GM19025 (cell line): Measurements from ENCODE around the gene ISLR.
"Not testable (repeated sequence)": the region's sequence is repeated elsewhere in the genome, so short reads cannot be mapped to it uniquely, and the experiment has no call there.

Experiments
- ATAC-seq: cut with Tn5 transposase; IDR thresholded peaks from one replicate; pipeline ENCODE4 v1.9.1; 2021; ENCODE audit warnings: mild to moderate bottlenecking, low read depth, moderate library complexity; ENCODE audit not compliant: unreplicated experiment

Gene ISLR

DNA sequence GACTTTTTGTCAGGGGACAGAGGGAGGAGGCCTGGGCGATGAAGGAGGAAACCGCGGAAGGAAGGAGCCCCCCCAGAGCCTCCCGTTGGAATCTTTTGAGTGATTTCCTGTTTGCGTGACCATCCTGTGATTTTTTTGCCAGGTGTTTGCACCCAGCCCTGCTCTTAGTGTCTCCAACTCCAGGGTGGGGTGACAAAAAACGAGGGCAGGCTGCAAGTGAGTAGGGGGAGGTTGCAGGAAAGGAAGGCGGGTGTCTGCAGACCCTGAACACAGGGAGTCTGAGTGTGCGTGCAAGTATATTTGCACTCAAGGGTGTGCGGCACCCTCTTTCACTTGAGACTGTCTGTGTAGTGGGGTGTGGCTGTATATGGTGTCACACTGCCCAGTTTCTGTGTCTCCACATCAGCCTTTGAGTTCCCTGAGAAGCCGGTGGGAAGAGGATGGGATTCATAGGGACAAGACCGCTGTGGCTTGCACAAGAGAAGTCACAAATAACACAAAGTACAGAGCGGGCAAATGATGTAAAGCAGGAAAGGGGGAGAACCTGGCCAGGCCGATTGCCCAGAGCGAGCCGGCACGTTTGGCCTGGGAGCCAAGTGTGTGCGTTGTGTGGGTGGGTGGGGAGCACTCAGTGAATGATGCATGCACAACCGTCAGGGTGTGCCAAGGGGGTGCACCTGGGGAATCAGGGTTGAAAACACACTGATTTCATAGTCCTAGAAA lies 36.5 kb upstream of the ISLR start:
- no peak for ATAC-seq

DNA sequence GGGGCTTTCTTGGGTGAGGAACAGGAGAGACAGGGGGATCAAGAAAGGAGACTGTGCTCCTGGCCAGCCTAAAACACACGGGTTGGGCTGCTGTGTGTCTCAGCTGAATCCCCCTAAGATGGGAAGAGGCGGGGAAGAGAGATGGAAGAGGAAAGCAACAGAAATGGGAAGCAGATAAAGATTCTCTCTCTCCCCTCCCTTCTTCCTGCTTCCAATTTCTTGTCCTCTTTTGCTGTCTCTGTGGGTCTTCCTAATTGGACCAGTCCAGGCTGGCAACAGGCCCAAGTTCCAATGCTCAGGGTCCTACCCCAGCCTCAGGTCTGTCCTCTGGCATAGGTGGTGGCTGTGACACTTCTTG lies 36.0 kb upstream of the ISLR start:
- ATAC-seq: no peak

DNA sequence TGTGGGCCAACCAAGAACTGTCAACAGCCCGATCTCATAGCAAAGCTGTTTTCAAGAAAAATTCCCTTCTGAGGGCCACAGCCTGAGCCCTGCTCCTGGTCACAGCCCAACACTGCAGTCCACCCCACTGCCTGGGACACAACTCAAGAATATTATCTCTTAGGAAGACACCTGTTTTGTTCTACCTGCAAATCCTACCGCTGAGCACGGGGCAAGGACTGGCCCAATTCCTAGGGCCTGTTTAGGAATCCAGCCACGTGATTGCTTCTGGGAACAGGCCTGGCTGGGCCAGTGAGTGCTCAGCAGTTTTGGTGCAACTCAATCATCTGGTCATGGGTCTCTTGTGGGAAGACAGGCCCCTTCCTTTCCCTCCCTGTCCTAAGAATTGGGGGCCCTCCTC lies 34.9 kb upstream of the ISLR start:
- no peak for ATAC-seq

DNA sequence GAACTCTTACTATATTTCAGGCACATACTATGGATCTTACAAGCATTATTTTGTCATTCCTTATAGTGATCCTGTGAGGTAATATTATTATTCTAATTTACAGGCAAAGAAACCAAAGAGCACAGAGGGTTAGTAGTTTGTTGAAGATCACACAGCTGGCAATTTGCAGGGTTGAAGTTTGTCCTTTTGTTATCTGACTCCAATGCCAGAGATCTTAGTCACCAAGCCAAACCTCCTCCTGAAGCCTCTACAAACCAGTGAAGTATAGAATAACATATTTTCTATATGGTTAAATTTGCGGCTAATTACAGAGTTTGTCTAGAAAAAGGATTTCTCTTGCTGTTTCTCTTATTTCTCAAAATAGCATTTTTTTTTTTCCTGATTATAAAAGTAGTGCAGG lies 31.9 kb upstream of the ISLR start:
- no peak for ATAC-seq

DNA sequence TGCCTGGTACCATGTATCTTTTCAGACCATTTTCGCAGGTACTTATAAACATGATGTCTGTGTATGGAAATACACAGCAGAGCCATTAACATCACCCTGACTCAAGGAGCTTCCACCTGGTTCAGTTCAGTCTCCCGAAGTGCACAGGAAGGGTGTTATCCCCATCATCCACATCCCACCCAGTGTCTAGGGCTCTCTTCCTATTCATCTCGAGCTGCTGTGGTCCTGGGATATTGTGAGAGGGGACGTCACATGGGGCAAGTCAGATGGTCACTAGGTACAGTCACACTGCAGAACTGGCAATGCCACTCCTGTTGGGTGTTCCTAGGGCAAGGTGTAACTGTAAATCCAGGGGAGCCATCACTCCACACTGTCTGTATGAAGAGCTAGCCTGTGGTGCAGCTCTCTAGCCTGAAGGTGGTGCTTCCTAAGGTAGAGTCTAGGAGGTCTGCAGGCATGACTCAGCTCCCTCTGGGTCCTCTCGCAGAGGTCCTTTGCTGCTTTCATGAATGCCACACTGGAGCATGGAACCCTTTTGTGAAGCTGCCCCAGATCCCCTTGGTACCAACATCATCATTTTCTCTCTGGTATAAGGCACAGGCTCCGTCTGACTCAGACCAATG lies 29.2 kb upstream of the ISLR start:
- ATAC-seq: no peak

DNA sequence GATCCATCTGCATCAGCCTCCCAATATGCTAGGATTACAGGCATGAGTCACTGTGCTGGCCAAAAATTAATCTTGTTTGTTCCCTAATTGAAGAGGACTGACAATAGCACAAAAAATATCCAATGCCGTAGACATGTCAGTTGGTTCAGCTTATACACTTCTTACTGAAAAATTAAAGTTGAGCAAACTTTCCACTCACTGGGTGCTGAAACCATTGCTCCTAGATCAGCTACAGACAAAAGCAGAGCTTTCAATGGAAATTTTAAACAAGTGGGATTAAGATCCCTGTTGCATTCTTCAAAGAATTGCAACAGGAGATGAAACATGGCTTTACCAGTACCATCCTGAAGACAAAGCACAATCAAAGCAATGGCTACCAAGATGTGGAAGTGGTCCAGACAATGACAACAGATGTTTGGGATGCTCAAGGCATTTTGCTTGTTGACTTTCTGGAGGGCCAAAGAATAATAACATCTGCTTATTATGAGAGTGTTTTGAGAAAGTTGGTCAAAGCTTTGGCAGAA lies 27.2 kb upstream of the ISLR start:
- no peak for ATAC-seq

DNA sequence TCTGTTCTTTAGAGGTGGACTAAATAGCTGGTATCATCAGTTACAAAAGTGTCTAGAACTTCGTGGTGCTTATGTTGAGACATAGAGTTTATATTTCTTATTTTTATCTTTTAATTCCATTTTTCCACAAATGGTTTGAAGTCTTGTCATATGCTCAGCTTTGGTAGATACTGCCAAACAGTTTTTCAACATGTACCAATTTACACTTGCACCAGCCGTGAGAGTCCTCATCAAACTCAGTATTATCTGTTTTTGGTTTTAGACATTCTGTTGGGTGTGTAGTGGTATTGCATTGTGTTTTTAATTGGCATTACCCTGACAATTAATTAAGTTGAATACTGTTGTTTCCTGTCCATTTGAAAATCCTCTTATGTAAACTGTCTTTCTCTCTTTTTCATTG lies 26.5 kb upstream of the ISLR start:
- ATAC-seq: no peak

DNA sequence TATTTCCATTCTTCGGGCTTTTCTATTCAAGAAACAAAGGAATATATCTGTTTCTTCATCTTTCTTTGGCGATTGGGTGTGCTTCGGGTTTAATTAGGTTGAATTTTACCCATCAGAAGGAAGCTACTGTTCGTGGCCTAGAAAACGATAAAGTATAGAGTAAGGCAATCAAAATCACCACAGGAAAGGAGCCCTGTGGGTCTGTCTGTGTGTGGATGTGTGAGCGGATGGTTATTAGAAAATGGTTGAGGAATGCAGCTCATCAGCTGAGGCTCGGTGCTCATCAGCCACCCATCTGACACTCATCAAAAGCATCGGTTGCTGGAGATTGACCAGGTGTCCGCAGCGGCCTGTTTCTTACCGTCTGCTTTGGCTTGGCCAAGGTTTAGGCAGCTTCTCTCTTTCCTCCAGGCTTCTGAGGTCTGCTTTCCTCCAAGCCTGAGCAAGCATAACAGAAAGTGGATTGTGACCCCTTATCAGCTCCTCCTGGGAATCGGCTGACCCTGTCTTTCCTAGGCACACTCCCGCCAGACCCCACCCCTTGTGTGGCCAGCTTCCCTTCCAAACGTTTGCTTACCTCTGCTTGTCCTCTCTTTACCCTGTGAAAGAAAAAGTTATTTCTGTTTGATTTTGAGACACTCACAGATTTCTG lies 17.6 kb upstream of the ISLR start:
- ATAC-seq: no peak

DNA sequence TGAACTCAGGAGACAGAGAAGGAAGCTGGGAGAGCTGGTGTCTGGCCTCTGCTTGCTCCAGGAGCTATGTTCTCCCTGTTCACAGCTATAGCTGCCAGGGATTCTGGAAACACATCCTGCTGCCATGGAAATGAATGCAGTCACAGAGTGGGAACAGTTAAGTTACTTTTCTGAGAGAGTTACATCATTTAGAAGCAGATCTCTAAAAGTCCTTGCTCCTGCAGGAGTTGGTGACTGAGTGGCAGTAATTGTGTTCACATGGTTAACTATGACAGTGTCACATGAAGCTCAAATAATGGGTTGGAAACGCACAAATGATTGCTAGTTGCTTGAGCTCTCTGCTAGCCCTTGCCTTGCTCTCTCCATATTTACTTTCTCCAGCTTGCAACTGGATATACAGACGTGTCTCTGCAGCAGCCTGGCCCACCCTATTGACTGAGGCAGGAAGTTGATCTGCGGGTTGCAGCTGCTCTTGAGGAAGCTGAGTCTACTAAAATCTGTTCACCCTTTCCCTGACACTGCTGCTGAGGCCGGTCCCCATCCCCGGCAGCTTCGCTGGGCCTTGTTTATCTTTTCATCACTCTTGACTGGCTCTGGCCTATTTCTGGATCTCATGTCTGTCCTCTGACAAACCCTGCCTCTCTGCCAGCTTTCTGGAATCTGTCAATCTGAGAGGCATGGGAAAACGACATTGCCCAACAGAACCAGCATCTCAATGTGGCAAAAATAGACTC lies 16.7 kb upstream of the ISLR start:
- no peak for ATAC-seq

DNA sequence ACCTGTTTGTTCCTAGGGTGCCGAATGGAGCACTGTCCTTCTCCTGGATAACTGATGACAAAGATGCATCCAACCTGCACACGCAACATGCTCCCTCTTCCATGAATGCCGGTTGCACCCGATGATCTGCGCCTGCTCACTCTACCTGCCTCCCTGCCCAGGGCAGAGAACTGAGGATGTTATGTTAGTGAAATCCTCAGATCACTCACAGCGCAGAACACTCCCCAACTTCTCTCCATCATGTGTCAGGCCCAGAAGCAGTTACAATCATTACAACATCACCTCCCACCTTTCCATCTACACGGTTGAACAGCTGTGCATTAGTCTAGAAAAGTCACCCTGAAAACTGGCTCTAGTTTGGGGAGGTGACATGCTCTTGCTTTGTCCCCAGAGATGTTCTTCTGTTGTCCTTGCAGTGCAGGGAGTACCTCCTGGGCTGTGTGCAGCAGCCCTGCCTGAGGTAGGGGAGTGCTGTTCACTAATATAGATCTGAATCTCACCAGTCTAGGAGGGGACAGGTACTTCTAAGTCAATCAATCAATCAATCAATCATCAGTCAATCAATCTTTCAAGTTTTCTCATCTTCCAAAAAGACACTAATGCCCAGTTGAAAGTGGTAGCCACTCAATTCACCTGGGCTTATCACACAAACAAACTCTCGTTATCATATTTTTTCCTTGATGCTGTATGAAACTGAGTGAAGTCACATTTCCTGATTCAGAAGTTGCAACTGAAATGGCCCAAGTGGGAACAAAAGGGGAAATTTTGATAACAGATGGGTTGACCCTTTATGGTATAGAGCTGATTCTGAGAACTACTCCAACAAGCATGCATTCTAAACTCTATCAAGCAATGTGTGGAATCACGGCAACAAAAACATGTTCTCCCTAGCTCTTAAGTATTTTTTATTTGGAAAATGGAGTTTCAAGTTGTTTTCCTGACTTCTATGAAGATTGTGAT lies 15.4 kb upstream of the ISLR start:
- no peak for ATAC-seq

DNA sequence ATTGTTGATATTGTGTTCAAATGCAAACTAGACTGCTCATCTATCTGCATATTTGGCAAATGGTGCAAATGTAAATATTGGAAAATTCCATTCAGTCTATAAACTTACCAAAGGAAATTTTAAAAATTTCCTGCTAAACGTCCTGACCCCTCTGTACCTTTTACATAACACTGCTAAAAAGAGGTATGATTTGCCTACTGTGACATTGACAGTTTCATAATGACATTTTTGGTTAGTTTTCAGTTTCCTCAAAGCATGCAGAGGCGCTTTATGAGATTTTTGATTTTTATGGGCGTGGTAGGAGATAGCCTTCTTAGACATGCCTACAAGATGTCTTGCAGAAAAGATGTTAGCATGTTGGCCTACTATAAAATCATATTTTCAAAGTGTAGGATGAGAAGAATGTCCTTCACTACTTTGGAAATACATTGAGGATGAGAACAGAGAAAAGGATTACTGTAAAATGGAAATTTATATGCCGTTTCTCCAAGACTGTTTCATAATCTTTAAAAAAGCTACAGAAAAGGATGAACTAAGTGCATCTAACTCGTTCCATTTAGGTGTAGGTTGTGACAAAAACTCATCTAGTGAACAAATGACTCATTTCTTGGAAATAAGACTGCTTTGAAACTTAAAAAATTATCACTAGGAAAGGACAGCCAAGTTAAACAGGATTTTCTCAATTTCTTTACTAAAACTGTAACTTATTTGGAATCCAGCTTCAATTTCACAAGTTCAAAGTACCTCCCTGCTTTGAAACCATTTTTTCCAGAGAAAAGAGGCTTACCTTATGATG lies 14.5 kb upstream of the ISLR start:
- no peak for ATAC-seq

DNA sequence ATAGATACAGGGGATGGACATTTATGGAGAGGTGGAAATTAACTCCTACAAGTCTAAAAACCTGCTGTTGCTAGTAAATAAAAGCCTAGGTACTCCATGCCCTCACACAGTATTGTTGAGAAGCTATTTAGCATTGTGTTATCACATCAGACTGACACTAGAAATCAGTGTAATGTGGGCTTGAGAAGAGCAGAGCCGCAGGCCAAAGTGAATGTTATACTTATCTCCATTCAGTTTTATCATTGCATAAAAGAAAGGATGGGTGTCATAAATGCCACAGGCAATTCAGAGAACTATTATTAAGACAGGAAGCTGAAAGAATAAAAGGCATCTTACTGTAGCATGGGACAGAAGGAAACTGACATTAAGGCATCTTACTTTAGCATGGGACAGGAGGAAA lies 13.7 kb upstream of the ISLR start:
- no peak for ATAC-seq

DNA sequence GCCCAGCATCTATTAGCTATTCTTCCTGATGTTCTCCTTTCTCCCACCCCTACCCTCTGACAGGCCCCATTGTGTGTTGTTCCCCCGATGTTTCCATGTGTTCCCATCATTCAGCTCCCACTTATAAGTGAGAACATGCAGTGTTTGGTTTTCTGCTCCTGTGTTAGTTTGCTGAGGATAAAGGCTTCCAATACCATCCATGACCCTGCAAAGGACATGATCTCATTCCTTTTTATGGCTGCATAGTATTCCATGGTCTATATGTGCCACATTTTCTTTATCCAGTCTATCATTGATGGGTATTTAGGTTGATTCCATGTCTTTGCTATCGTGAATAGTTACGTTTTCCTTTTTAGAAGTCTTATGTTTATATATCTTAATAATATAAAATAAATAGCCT lies 13.1 kb upstream of the ISLR start:
- not testable (repeated sequence) for ATAC-seq

DNA sequence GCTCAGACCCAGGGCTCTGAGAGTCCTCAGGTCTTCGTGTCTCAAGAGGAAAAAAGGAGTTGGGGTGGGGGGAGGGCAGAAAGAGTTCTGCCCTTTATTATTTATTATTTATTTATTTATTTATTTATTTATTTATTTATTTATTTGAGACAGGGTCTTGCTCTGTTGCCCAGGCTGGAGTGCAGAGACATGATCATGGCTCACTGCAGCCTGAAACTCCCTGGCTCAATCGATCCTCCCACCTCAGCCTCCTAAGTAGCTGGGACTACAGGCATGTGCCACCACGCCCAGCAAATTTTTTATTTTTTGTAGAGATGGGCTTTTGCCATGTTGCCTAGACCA lies 11.3 kb upstream of the ISLR start:
- ATAC-seq: not testable (repeated sequence)

DNA sequence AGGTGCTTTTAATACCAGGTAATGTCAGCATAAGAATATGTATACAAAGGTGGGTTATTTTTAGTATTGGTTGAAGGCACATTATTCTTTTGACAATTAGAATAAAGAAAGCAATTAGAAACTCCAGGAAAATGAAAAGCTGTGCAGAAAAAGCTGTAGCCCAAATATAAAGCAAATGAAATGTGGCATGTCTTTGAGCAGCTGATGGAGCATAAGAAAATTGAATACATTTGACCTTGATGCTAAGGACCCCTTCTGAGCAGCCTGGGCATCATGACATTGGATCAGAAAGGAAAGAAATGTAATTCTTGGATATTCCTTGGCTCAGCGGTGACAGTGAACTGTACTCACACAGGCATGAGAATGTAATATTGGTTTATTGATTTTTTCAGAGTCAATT lies 8.0 kb upstream of the ISLR start:
- no peak for ATAC-seq

DNA sequence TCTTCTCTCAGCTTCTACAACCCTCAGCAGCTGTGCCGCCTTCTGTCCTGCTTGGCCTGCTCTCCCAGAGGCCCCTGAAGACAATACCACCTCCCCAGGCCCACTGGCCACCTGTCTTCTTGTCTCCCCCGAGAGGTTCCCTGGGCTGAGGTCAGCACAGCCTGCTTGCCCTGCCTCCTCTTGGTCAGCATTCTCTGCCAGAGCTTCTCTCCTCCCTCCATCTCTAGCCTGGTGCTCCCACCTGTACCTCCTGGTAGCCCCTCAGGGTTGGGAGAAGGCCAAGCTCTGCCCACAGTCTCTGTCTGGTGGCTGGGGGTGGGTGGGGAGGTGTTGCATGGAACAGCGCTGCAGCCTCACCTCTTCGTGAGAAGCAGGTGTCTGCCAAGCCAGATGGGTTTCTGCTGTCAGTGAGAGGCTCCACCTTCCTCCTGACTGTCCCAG lies 5.6 kb upstream of the ISLR start:
- ATAC-seq: no peak

DNA sequence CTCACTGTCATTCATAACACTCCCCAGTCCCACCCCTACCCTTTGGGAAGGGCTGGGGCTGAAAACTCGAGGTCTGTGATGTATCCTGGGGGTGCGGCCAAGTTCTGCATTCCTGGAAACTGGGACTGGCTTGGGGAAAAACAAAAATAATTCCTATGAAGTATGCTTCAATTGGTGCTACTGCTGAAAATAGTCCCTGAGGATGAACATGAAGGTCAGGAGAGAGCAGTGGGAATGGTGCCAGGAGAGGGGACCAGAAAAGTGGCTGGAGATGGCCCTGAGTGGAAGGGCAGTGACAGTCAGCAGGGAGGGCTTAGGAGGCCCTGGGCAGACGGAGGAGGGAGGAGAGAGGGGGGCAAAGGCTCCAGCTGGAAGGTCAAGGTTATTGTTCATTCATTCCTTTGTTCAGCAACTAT lies 4.8 kb upstream of the ISLR start:
- no peak for ATAC-seq

DNA sequence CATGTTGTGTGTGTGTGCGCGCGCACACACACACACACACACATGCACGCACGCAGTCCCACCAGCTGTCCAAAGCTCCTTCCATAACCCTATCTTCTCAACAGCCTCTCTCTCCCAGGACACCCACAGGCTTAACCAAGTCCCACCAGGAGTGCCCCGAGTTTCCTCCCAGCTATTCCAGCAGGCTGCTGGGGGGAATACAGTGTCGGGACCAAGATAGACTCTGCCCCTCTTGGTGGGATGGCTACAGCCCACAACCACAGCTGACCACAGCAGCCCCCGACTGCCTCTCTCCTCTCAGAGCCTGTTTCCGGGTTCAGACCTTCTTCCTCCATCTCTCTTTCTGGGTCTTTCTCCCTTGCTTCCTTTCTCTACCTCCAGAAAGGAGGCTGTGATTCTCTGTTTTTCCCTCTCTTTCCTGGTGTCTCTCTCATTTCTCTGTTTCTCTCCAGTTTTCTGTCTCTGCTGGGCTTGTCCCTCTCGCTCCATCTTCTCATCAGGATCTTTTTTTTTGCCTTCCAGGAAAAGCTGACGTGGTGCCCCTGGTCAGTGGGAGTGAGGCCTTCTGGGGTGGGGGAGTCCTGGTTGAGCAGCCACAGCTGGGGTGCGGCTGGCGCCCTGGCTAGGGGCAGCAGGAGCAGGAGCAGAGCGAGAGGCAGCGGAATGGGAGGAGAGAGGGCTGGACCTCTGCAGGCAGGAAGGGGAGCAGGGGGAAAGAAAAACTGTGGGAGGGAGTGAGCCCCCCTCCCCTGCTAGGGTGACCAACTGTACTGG lies 3.3 kb upstream of the ISLR start:
- ATAC-seq: no peak
